ENCODE data around the gene EIF4B. TPM values are rescaled to one million over a fixed set of nuclear protein-coding genes. Genes with fewer than 3 reads are reported as not detected.

EIF4B gene
- total and polyA plus RNA-seq, 9 of the 15 experiments (the other 6 are each of a cell fraction or from before 2014, with no cell fraction given) = 138 to 669 (median 552) TPM

GRCh38 chr12:53048033-53048779 is 42.0 kb downstream of the EIF4B start:
- intact Hi-C loops (cut with micrococcal nuclease) = loop anchor here (5.0 kb wide), 1 partner anchor 41 kb away; the partner anchor contains the start of gene EIF4B
- peak overlapping the region in 1 of 2 experiments; percentile 89; a peak in 2 of 4 replicates for H3K9ac ChIP-seq (ENCODE audit: insufficient read depth in 1 of 2, low read depth in 2 of 2, low read length in 2 of 2)
- no peak for ATAC-seq
- TF ChIP-seq PHB2 (IDR thresholded peaks at IDR 0.05; ENCODE audit: low read depth) (no peak), E2F4 (CRISPR knock-in tag; IDR thresholded peaks at IDR 0.05; ENCODE audit: low read depth) (0 out of 2 replicates have a peak, but pooled peaks have one; percentile 32), ZBTB26 (CRISPR knock-in tag; IDR thresholded peaks at IDR 0.05) (no peak), PCBP2 (IDR thresholded peaks at IDR 0.05; ENCODE audit: low read depth, low read length, poor library complexity, severe bottlenecking) (no peak), SRSF3 (IDR thresholded peaks at IDR 0.05; ENCODE audit: insufficient read depth, low read length) (0 out of 2 replicates have a peak, but pooled peaks have one; percentile 2), ZNF124 (CRISPR knock-in tag; IDR thresholded peaks at IDR 0.05) (no peak), BRF1 (IDR thresholded peaks at IDR 0.05; ENCODE audit: borderline replicate concordance, extremely low read depth, insufficient read length) (no peak), ZNF431 (CRISPR knock-in tag; IDR thresholded peaks at IDR 0.05) (no peak), CBX2 (IDR thresholded peaks at IDR 0.05; ENCODE audit: insufficient read depth, low read length, poor library complexity, severe bottlenecking) (no peak), XRCC4 (IDR thresholded peaks at IDR 0.05; ENCODE audit: extremely low read depth, insufficient read depth, insufficient read length) (no peak)
- TF ChIP-seq, protein P1, sequence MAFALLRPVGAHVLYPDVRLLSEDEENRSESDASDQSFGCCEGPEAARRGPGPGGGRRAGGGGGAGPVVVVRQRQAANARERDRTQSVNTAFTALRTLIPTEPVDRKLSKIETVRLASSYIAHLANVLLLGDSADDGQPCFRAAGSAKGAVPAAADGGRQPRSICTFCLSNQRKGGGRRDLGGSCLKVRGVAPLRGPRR (CRISPR knock-in tag; IDR thresholded peaks at IDR 0.05) = no peak
- TF ChIP-seq, protein P2, sequence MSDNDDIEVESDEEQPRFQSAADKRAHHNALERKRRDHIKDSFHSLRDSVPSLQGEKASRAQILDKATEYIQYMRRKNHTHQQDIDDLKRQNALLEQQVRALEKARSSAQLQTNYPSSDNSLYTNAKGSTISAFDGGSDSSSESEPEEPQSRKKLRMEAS (CRISPR knock-in tag; IDR thresholded peaks at IDR 0.05) = peak; percentile 12; the same call in 1 of the 2 replicates
- TF ChIP-seq, protein P3, sequence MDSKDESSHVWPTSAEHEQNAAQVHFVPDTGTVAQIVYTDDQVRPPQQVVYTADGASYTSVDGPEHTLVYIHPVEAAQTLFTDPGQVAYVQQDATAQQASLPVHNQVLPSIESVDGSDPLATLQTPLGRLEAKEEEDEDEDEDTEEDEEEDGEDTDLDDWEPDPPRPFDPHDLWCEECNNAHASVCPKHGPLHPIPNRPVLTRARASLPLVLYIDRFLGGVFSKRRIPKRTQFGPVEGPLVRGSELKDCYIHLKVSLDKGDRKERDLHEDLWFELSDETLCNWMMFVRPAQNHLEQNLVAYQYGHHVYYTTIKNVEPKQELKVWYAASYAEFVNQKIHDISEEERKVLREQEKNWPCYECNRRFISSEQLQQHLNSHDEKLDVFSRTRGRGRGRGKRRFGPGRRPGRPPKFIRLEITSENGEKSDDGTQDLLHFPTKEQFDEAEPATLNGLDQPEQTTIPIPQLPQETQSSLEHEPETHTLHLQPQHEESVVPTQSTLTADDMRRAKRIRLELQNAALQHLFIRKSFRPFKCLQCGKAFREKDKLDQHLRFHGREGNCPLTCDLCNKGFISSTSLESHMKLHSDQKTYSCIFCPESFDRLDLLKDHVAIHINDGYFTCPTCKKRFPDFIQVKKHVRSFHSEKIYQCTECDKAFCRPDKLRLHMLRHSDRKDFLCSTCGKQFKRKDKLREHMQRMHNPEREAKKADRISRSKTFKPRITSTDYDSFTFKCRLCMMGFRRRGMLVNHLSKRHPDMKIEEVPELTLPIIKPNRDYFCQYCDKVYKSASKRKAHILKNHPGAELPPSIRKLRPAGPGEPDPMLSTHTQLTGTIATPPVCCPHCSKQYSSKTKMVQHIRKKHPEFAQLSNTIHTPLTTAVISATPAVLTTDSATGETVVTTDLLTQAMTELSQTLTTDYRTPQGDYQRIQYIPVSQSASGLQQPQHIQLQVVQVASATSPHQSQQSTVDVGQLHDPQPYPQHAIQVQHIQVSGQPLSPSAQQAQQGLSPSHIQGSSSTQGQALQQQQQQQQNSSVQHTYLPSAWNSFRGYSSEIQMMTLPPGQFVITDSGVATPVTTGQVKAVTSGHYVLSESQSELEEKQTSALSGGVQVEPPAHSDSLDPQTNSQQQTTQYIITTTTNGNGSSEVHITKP (IDR thresholded peaks at IDR 0.05; ENCODE audit: partially characterized antibody) = peak; percentile 62

More at GRCh38 chr12:53048033-53048779, 42.0 kb downstream of the EIF4B start:
- in situ Hi-C loops (cut with MboI) = no loop called here
- Histone ChIP-seq H3K4me1 (replicated peaks in 1 of 2; ENCODE audit: control insufficient read depth in 2 of 2, insufficient read depth in 2 of 2, low read length in 2 of 2) (peaks cover 60 to 81% of the 10 kb centered on the region in 2 experiments), H3K4me3 (peak overlapping the region; percentile 31; the same call in 1 of the 2 replicates), H3K27me3 (ENCODE audit: control insufficient read depth in 2 of 2, insufficient read depth in 2 of 2, low read length in 2 of 2) (no peaks in the 10 kb centered on the region), H3K9me3 (replicated peaks; ENCODE audit: control insufficient read depth, insufficient read depth, low read depth, low read length) (no peaks in the 10 kb centered on the region), H2AFZ (ENCODE audit: low read depth, low read length) (peak overlapping the region; percentile 50; the same call in 1 of the 2 replicates), H3K27ac (ENCODE audit: extremely low read depth, low read depth, low read length) (peak overlapping the region; percentile 53; the same call in 1 of the 3 replicates), H3K4me2 (ENCODE audit: insufficient read depth, low read length) (no peak overlapping the region; the same call in 1 of the 2 replicates), H3K79me2 (ENCODE audit: control insufficient read depth, insufficient read depth, low read length) (peaks cover 5% of the 10 kb centered on the region; the same call in 1 of the 3 replicates), H3K36me3 (ENCODE audit: control insufficient read depth, insufficient read depth, low read length) (peaks cover 2% of the 10 kb centered on the region; the same call in 1 of the 3 replicates), H4K20me1 (replicated peaks; ENCODE audit: control insufficient read depth, insufficient read depth, low read length) (no peaks in the 10 kb centered on the region), H3K9me1 (ENCODE audit: control insufficient read depth, insufficient read depth, low read length) (no peaks in the 10 kb centered on the region)
- DNase-seq (ENCODE audit: extremely low read depth in 1 of 4, low spot score in 3 of 4) (peak in 1 of 4 experiments; percentile 8), FAIRE-seq (no peak)
- CTCF ChIA-PET (ENCODE audit: low intra/inter-chr PET ratio) = no interaction called here
- no TSS peak for BruUV-seq (replicated peaks)
- POLR2A ChIA-PET = interaction anchor here (0.5 to 3.8 kb wide), 7 partner anchors 11 to 462 kb away, joined by 3 to 20 read pairs (median 3); no protein-coding TSS in a partner anchor
- WGBS (ENCODE audit: insufficient coverage, low coverage, missing lambda C conversion rate) = 71% methylated on average over 8 of the region's 10 CpGs
